ENCODE measurements around the gene HOXC13.

The HOXC13 gene

GRCh38 chr12:53939141-53940108 lies 794 bp downstream of the HOXC13 start:
- no peak for DNase-seq (ENCODE audit: low read depth, low spot score)

GRCh38 chr12:53940443-53941014 lies 1.9 kb downstream of the HOXC13 start:
- no peak for DNase-seq (ENCODE audit: low read depth, low spot score)

GRCh38 chr12:53941187-53941586 lies 2.6 kb downstream of the HOXC13 start:
- DNase-seq (ENCODE audit: low read depth, low spot score), result no peak

GRCh38 chr12:53941750-53942149 lies 3.1 kb downstream of the HOXC13 start:
- no peak for DNase-seq (ENCODE audit: low read depth, low spot score)

- no peak for DNase-seq (ENCODE audit: low read depth, low spot score)
Measured at GRCh38 chr12:53942467-53942997, 3.9 kb downstream of the HOXC13 start.

GRCh38 chr12:53944209-53944608 lies 5.6 kb downstream of the HOXC13 start:
- no peak for DNase-seq (ENCODE audit: low read depth, low spot score)

- DNase-seq (ENCODE audit: low read depth, low spot score), result no peak
Measured at GRCh38 chr12:53944907-53945847, 6.5 kb downstream of the HOXC13 start.

- no peak for DNase-seq (ENCODE audit: low read depth, low spot score)
Measured at GRCh38 chr12:53947743-53948142, 9.1 kb downstream of the HOXC13 start.

- DNase-seq (ENCODE audit: low read depth, low spot score), result no peak
Measured at GRCh38 chr12:53948650-53949593, 10.3 kb downstream of the HOXC13 start.

GRCh38 chr12:53949631-53950436 lies 11.2 kb downstream of the HOXC13 start:
- DNase-seq (ENCODE audit: low read depth, low spot score), result no peak

GRCh38 chr12:53950437-53950773 lies 11.8 kb downstream of the HOXC13 start:
- DNase-seq (ENCODE audit: low read depth, low spot score), result no peak

GRCh38 chr12:53950789-53951576 lies 12.4 kb downstream of the HOXC13 start:
- no peak for DNase-seq (ENCODE audit: low read depth, low spot score)

GRCh38 chr12:53951577-53952334 lies 13.1 kb downstream of the HOXC13 start:
- DNase-seq (ENCODE audit: low read depth, low spot score), result no peak

- DNase-seq (ENCODE audit: low read depth, low spot score), result no peak
Measured at GRCh38 chr12:53952335-53952694, 13.7 kb downstream of the HOXC13 start.

- no peak for DNase-seq (ENCODE audit: low read depth, low spot score)
Measured at GRCh38 chr12:53952871-53953734, 14.5 kb downstream of the HOXC13 start.

GRCh38 chr12:53953831-53954693 lies 15.4 kb downstream of the HOXC13 start:
- DNase-seq (ENCODE audit: low read depth, low spot score), result no peak

GRCh38 chr12:53954694-53955035 lies 16.0 kb downstream of the HOXC13 start, which contains the start of gene HOXC12:
TSS of gene HOXC12 (plus strand) at chr12:53954903. CDS start at chr12:53954930, 27 bp downstream.
- DNase-seq (ENCODE audit: low read depth, low spot score), result no peak

All from smooth muscle cell of the brain vasculature (primary cell).